HEK293 (cell line): Measurements from ENCODE around the gene ATG101.
A peak's percentile ranks its signal among the peaks of the same experiment; 100 is the strongest.

Experiments used
- CTCF ChIA-PET: fragments of 350-600 bp; formaldehyde crosslinking; extraction: SDS; loops from one replicate; lab custom pipeline; 2021; ENCODE audit warnings: antibody characterized with exemption; lab: Yijun Ruan, JAX
- POLR2A ChIA-PET: fragments of 300-600 bp; formaldehyde crosslinking; extraction: SDS; loops from one replicate; lab custom pipeline; 2020; ENCODE audit warnings: antibody characterized with exemption, inconsistent platforms; lab: Yijun Ruan, JAX
- H3K27ac ChIP-seq: fragments of 200-500 bp; sonication (Bioruptor generic); 2 replicates; pipeline ENCODE4 v1.5.1; 2014; ENCODE audit warnings: low read depth, low read length, control low read depth, inconsistent platforms; ENCODE audit errors: extremely low read depth
- H3K36me3 ChIP-seq, 2 experiments: fragments of 200-500 bp in 1 of 2; sonication (Bioruptor generic) in 1 of 2; 1 replicate in 1 of 2; 2 replicates in 1 of 2; pipeline ENCODE4 v1.5.1; 2014 to 2017; ENCODE audit warnings: inconsistent platforms in 2 of 2, low read length in 2 of 2; ENCODE audit not compliant: control insufficient read depth in 2 of 2, insufficient read depth in 1 of 2
- H3K4me1 ChIP-seq: fragments of 200-500 bp; sonication (Bioruptor generic); 2 replicates; pipeline ENCODE4 v1.5.1; 2014; ENCODE audit warnings: mild to moderate bottlenecking, low read length, inconsistent platforms; ENCODE audit not compliant: control insufficient read depth, insufficient read depth
- H3K4me3 ChIP-seq: 2 replicates; pipeline ENCODE4 v1.5.1; 2011; ENCODE audit warnings: low read depth, mild to moderate bottlenecking, control low read depth, low read length, moderate library complexity
- H3K9me3 ChIP-seq: fragments of 200-500 bp; sonication (Bioruptor generic); 2 replicates; pipeline ENCODE4 v1.5.1; 2014; ENCODE audit warnings: low read depth, low read length, inconsistent platforms; ENCODE audit not compliant: control insufficient read depth, insufficient read depth
- EGR2 ChIP-seq: fragments of 450-650 bp; formaldehyde crosslinking; IDR thresholded peaks from 2 replicates; pipeline ENCODE4 v1.5.1; 2016; ENCODE audit warnings: low read depth, missing biosample characterization, missing genetic modification characterization
- GFI1B ChIP-seq: fragments of 450-650 bp; formaldehyde crosslinking; IDR thresholded peaks from 2 replicates; pipeline ENCODE4 v1.5.1; 2016; ENCODE audit warnings: missing biosample characterization, missing genetic modification characterization
- HOXA7 ChIP-seq: sonication (generic); formaldehyde crosslinking; IDR thresholded peaks from 2 replicates; pipeline ENCODE4 v1.8.1; 2022; ENCODE audit warnings: missing genetic modification reagents, borderline replicate concordance
- HOXD13 ChIP-seq: sonication (generic); formaldehyde crosslinking; IDR thresholded peaks from 2 replicates; pipeline ENCODE4 v1.8.0; 2022; ENCODE audit warnings: missing genetic modification reagents, borderline replicate concordance
- KLF1 ChIP-seq: fragments of 450-650 bp; formaldehyde crosslinking; IDR thresholded peaks from 2 replicates; pipeline ENCODE4 v1.5.1; 2016; ENCODE audit warnings: missing biosample characterization, missing genetic modification characterization
- KLF7 ChIP-seq: fragments of 450-650 bp; formaldehyde crosslinking; IDR thresholded peaks from 2 replicates; pipeline ENCODE4 v1.5.1; 2016; ENCODE audit warnings: missing biosample characterization, missing genetic modification characterization, borderline replicate concordance
- KLF8 ChIP-seq: fragments of 450-650 bp; formaldehyde crosslinking; IDR thresholded peaks from 2 replicates; pipeline ENCODE4 v1.5.1; 2016; ENCODE audit warnings: missing biosample characterization, missing genetic modification characterization
- SP7 ChIP-seq: fragments of 450-650 bp; formaldehyde crosslinking; IDR thresholded peaks from 2 replicates; pipeline ENCODE4 v1.5.1; 2016; ENCODE audit warnings: missing biosample characterization, missing genetic modification characterization
- WT1 ChIP-seq: fragments of 450-650 bp; formaldehyde crosslinking; IDR thresholded peaks from 2 replicates; pipeline ENCODE4 v1.5.1; 2016; ENCODE audit warnings: missing biosample characterization, missing genetic modification characterization
- ZNF155 ChIP-seq: fragments of 450-650 bp; formaldehyde crosslinking; IDR thresholded peaks from 2 replicates; pipeline ENCODE4 v1.5.1; 2016; ENCODE audit warnings: missing biosample characterization, missing genetic modification characterization
- ZNF223 ChIP-seq: fragments of 450-650 bp; formaldehyde crosslinking; IDR thresholded peaks from 2 replicates; pipeline ENCODE4 v1.5.1; 2016; ENCODE audit warnings: missing biosample characterization, missing genetic modification characterization
- ZNF404 ChIP-seq: fragments of 450-650 bp; formaldehyde crosslinking; IDR thresholded peaks from 2 replicates; pipeline ENCODE4 v1.5.1; 2017; ENCODE audit warnings: missing biosample characterization, missing genetic modification characterization
- ZNF561 ChIP-seq: fragments of 450-650 bp; IDR thresholded peaks from 2 replicates; pipeline ENCODE4 v1.5.1; 2018; ENCODE audit warnings: missing biosample characterization, missing genetic modification characterization, borderline replicate concordance
- ZNF600 ChIP-seq: fragments of 450-650 bp; formaldehyde crosslinking; IDR thresholded peaks from 2 replicates; pipeline ENCODE4 v1.5.1; 2016; ENCODE audit warnings: missing biosample characterization, missing genetic modification characterization
- ZNF654 ChIP-seq: fragments of 450-650 bp; formaldehyde crosslinking; IDR thresholded peaks from 2 replicates; pipeline ENCODE4 v1.5.1; 2016; ENCODE audit warnings: low read depth, missing biosample characterization, missing genetic modification characterization
- ZNF660 ChIP-seq: fragments of 450-650 bp; IDR thresholded peaks from 2 replicates; pipeline ENCODE4 v1.5.1; 2018; ENCODE audit warnings: missing biosample characterization, mild to moderate bottlenecking, missing genetic modification characterization
- ZNF664 ChIP-seq: fragments of 450-650 bp; formaldehyde crosslinking; IDR thresholded peaks from 2 replicates; pipeline ENCODE4 v1.5.1; 2016; ENCODE audit warnings: missing biosample characterization, missing genetic modification characterization
- TF ChIP-seq, protein P1 (sequence below): fragments of 450-650 bp; IDR thresholded peaks from 2 replicates; pipeline ENCODE4 v1.5.1; 2018; ENCODE audit warnings: missing biosample characterization, missing genetic modification characterization
- TF ChIP-seq, protein P2 (sequence below): fragments of 450-650 bp; formaldehyde crosslinking; conservative IDR thresholded peaks from 2 replicates; pipeline ENCODE4 v1.5.1; 2016; ENCODE audit warnings: low read depth, missing biosample characterization, missing genetic modification characterization
- TF ChIP-seq, protein P3 (sequence below): fragments of 450-650 bp; formaldehyde crosslinking; IDR thresholded peaks from 2 replicates; pipeline ENCODE4 v1.5.1; 2016; ENCODE audit warnings: missing biosample characterization, missing genetic modification characterization
- TF ChIP-seq, protein P4 (sequence below): fragments of 450-650 bp; formaldehyde crosslinking; IDR thresholded peaks from 2 replicates; pipeline ENCODE4 v1.5.1; 2016; ENCODE audit warnings: missing biosample characterization, missing genetic modification characterization
- TF ChIP-seq, protein P5 (sequence below): fragments of 450-650 bp; formaldehyde crosslinking; IDR thresholded peaks from 2 replicates; pipeline ENCODE4 v1.5.1; 2016; ENCODE audit warnings: missing biosample characterization, missing genetic modification characterization
- TF ChIP-seq, protein P6 (sequence below): fragments of 450-650 bp; formaldehyde crosslinking; IDR thresholded peaks from 2 replicates; pipeline ENCODE4 v1.5.1; 2016; ENCODE audit warnings: missing biosample characterization, missing genetic modification characterization
- TF ChIP-seq, protein P7 (sequence below): fragments of 450-650 bp; formaldehyde crosslinking; IDR thresholded peaks from 2 replicates; pipeline ENCODE4 v1.5.1; 2016; ENCODE audit warnings: missing biosample characterization, missing genetic modification characterization, low read depth

ATG101 gene

DNA sequence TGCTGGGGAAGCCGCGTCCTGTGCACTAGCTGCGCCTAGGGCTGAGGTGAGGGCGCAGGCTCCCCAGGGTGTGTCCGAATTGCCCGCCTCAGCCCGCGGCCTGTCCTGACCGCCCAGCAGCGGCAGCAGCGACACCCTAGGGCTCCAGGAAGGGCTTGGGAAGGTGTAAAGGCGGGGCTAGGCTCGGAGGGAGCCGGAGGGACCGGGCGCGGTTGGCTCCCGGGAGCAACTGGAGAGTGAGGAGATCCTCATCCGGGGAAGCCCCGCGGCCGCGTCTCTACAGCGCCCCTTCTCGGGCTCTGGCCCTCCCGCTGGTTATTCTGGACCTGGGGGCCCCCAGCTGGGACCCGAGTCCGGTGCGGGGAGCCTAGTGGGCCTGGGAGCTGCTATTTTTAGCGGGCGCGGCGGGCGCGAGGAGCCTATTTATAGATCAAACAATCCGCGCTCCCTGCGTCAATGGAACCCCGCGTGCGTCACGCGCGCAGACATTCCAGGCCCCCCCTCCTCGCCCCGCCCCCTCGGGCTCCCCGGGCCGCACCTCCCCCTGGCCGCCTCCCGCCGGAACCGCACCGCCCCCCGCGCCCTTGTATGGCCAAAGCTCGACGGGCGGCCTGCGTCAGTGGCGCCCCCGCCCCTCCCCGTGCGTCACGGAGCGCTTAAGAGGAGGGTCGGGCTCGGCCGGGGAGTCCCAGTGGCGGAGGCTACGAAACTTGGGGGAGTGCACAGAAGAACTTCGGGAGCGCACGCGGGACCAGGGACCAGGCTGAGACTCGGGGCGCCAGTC lies 18.8 kb upstream of the ATG101 start, which contains the start of gene NR4A1:
NR4A1 (plus strand) TSS at position 685 of the 784 bp plus-strand sequence. CDS start 2,887 bp downstream, outside the sequence.
- peaks cover 0 to 11% of the 10 kb centered on the region in 2 experiments; a peak in 1 of 3 replicates for H3K36me3 ChIP-seq
- peaks cover 11% of the 10 kb centered on the region; the same call in 1 of the 2 replicates for H3K4me1 ChIP-seq
- ChIA-PET POLR2A (interaction anchor here (1.7 to 2.3 kb wide), 3 partner anchors 18 to 25 kb away, joined by 8 to 11 read pairs (median 8); partner anchors contain the start of gene ATG101), CTCF (interaction anchor here (0.6 to 1.7 kb wide), 12 partner anchors 10 to 1552 kb away, joined by 3 to 11 read pairs (median 3); no protein-coding TSS in a partner anchor)
- H3K9me3 ChIP-seq = no peaks in the 10 kb centered on the region
- H3K4me3 ChIP-seq = peak within 1 kb of the TSS; percentile 43
- peak within 1 kb of the TSS; percentile 30 for H3K27ac ChIP-seq
- TF ChIP-seq HOXA7 = no peak
- no peak for TF ChIP-seq HOXD13
- no peak for TF ChIP-seq GFI1B (tag by site-specific recombination)
- peak; percentile 81 for TF ChIP-seq SP7
- TF ChIP-seq, protein P1, sequence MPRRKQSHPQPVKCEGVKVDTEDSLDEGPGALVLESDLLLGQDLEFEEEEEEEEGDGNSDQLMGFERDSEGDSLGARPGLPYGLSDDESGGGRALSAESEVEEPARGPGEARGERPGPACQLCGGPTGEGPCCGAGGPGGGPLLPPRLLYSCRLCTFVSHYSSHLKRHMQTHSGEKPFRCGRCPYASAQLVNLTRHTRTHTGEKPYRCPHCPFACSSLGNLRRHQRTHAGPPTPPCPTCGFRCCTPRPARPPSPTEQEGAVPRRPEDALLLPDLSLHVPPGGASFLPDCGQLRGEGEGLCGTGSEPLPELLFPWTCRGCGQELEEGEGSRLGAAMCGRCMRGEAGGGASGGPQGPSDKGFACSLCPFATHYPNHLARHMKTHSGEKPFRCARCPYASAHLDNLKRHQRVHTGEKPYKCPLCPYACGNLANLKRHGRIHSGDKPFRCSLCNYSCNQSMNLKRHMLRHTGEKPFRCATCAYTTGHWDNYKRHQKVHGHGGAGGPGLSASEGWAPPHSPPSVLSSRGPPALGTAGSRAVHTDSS (tag by site-specific recombination) = no peak; the same call in 1 of the 2 replicates
- TF ChIP-seq ZNF654 (tag by site-specific recombination) = no peak
- TF ChIP-seq EGR2 (tag by site-specific recombination) = no peak
- TF ChIP-seq, protein P2, sequence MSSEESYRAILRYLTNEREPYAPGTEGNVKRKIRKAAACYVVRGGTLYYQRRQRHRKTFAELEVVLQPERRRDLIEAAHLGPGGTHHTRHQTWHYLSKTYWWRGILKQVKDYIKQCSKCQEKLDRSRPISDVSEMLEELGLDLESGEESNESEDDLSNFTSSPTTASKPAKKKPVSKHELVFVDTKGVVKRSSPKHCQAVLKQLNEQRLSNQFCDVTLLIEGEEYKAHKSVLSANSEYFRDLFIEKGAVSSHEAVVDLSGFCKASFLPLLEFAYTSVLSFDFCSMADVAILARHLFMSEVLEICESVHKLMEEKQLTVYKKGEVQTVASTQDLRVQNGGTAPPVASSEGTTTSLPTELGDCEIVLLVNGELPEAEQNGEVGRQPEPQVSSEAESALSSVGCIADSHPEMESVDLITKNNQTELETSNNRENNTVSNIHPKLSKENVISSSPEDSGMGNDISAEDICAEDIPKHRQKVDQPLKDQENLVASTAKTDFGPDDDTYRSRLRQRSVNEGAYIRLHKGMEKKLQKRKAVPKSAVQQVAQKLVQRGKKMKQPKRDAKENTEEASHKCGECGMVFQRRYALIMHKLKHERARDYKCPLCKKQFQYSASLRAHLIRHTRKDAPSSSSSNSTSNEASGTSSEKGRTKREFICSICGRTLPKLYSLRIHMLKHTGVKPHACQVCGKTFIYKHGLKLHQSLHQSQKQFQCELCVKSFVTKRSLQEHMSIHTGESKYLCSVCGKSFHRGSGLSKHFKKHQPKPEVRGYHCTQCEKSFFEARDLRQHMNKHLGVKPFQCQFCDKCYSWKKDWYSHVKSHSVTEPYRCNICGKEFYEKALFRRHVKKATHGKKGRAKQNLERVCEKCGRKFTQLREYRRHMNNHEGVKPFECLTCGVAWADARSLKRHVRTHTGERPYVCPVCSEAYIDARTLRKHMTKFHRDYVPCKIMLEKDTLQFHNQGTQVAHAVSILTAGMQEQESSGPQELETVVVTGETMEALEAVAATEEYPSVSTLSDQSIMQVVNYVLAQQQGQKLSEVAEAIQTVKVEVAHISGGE (tag by site-specific recombination) = no peak
- peak; percentile 72 for TF ChIP-seq ZNF660 (tag by site-specific recombination)
- peak; percentile 62; the same call in 1 of the 2 replicates for TF ChIP-seq KLF7 (tag by site-specific recombination)
- TF ChIP-seq, protein P3, sequence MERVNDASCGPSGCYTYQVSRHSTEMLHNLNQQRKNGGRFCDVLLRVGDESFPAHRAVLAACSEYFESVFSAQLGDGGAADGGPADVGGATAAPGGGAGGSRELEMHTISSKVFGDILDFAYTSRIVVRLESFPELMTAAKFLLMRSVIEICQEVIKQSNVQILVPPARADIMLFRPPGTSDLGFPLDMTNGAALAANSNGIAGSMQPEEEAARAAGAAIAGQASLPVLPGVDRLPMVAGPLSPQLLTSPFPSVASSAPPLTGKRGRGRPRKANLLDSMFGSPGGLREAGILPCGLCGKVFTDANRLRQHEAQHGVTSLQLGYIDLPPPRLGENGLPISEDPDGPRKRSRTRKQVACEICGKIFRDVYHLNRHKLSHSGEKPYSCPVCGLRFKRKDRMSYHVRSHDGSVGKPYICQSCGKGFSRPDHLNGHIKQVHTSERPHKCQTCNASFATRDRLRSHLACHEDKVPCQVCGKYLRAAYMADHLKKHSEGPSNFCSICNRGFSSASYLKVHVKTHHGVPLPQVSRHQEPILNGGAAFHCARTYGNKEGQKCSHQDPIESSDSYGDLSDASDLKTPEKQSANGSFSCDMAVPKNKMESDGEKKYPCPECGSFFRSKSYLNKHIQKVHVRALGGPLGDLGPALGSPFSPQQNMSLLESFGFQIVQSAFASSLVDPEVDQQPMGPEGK (tag by site-specific recombination) = peak; percentile 66
- TF ChIP-seq, protein P4, sequence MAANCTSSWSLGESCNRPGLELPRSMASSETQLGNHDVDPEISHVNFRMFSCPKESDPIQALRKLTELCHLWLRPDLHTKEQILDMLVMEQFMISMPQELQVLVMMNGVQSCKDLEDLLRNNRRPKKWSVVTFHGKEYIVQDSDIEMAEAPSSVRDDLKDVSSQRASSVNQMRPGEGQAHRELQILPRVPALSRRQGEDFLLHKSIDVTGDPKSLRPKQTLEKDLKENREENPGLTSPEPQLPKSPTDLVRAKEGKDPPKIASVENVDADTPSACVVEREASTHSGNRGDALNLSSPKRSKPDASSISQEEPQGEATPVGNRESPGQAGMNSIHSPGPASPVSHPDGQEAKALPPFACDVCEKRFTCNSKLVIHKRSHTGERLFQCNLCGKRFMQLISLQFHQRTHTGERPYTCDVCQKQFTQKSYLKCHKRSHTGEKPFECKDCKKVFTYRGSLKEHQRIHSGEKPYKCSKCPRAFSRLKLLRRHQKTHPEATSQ (tag by site-specific recombination) = no peak
- TF ChIP-seq, protein P5, sequence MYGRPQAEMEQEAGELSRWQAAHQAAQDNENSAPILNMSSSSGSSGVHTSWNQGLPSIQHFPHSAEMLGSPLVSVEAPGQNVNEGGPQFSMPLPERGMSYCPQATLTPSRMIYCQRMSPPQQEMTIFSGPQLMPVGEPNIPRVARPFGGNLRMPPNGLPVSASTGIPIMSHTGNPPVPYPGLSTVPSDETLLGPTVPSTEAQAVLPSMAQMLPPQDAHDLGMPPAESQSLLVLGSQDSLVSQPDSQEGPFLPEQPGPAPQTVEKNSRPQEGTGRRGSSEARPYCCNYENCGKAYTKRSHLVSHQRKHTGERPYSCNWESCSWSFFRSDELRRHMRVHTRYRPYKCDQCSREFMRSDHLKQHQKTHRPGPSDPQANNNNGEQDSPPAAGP (tag by site-specific recombination) = peak; percentile 78
- TF ChIP-seq WT1 (tag by site-specific recombination) = peak; percentile 56
- TF ChIP-seq ZNF600 = peak; percentile 6
- peak; percentile 82 for TF ChIP-seq KLF1 (tag by site-specific recombination)
- TF ChIP-seq ZNF404 (tag by site-specific recombination) = no peak
- TF ChIP-seq KLF8 (tag by site-specific recombination) = peak; percentile 54
- no peak for TF ChIP-seq ZNF664 (tag by site-specific recombination)
- TF ChIP-seq, protein P6, sequence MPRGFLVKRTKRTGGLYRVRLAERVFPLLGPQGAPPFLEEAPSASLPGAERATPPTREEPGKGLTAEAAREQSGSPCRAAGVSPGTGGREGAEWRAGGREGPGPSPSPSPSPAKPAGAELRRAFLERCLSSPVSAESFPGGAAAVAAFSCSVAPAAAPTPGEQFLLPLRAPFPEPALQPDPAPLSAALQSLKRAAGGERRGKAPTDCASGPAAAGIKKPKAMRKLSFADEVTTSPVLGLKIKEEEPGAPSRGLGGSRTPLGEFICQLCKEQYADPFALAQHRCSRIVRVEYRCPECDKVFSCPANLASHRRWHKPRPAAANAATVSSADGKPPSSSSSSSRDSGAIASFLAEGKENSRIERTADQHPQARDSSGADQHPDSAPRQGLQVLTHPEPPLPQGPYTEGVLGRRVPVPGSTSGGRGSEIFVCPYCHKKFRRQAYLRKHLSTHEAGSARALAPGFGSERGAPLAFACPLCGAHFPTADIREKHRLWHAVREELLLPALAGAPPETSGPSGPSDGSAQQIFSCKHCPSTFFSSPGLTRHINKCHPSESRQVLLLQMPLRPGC (tag by site-specific recombination) = 0 out of 2 replicates have a peak, but pooled peaks have one; percentile 48
- TF ChIP-seq, protein P7, sequence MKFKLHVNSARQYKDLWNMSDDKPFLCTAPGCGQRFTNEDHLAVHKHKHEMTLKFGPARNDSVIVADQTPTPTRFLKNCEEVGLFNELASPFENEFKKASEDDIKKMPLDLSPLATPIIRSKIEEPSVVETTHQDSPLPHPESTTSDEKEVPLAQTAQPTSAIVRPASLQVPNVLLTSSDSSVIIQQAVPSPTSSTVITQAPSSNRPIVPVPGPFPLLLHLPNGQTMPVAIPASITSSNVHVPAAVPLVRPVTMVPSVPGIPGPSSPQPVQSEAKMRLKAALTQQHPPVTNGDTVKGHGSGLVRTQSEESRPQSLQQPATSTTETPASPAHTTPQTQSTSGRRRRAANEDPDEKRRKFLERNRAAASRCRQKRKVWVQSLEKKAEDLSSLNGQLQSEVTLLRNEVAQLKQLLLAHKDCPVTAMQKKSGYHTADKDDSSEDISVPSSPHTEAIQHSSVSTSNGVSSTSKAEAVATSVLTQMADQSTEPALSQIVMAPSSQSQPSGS (tag by site-specific recombination) = no peak
- peak; percentile 74; the same call in 1 of the 2 replicates for TF ChIP-seq ZNF561 (tag by site-specific recombination)
- no peak for TF ChIP-seq ZNF223 (tag by site-specific recombination)
- TF ChIP-seq ZNF155 (tag by site-specific recombination) = no peak
